Kidney (tissue), 14 donors: Measurements from ENCODE around the gene ETS1. TPM values are rescaled to one million over a fixed set of nuclear protein-coding genes. Genes with fewer than 3 reads are reported as not detected.
A peak's percentile ranks its signal among the peaks of the same experiment; 100 is the strongest.

Experiments
- DNase-seq, 5 donors: peaks; one replicate each; pipeline ENCODE4 v3.0.0-alpha.2; 2013 to 2020
- FAIRE-seq: peaks from 2 replicates; lab custom pipeline; 2012; peaks lifted over from hg19 to GRCh38; lab: Jason Lieb, UNC
- H3K27ac ChIP-seq, 2 donors: one replicate each; pipeline ENCODE4 v1.7.0; 2013; ENCODE audit warnings: low read depth in 2 of 2, low read length in 2 of 2, inconsistent platforms in 1 of 2
- H3K27me3 ChIP-seq: one replicate; pipeline ENCODE4 v1.7.1; 2013; ENCODE audit warnings: low read length, inconsistent platforms; ENCODE audit not compliant: control insufficient read depth, insufficient read depth
- H3K36me3 ChIP-seq, 3 donors: one replicate each; pipeline versions ENCODE4 v1.7.0 to v1.7.1; 2013; ENCODE audit warnings: low read length in 3 of 3, control low read depth in 1 of 3, inconsistent platforms in 1 of 3; ENCODE audit not compliant: insufficient read depth in 3 of 3, control insufficient read depth in 2 of 3
- H3K4me1 ChIP-seq, 3 donors: one replicate each; pipeline versions ENCODE4 v1.7.0 to v1.7.1; 2013; ENCODE audit warnings: low read length in 3 of 3, inconsistent platforms in 1 of 3, low read depth in 1 of 3; ENCODE audit not compliant: control insufficient read depth in 2 of 3, insufficient read depth in 2 of 3
- H3K4me3 ChIP-seq, 3 donors: one replicate each; pipeline versions ENCODE4 v1.7.0 to v1.8.1; 2013; ENCODE audit warnings: low read length in 3 of 3, control low read depth in 1 of 3, inconsistent platforms in 1 of 3
- H3K9ac ChIP-seq, 3 donors: one replicate each; pipeline versions ENCODE4 v1.7.0 to v1.7.1; 2013; ENCODE audit warnings: low read length in 3 of 3, control low read depth in 1 of 3, inconsistent platforms in 1 of 3
- H3K9me3 ChIP-seq, 3 donors: one replicate each; pipeline versions ENCODE4 v1.7.0 to v1.7.1; 2013; ENCODE audit warnings: low read length in 3 of 3, control low read depth in 1 of 3, inconsistent platforms in 1 of 3; ENCODE audit not compliant: control insufficient read depth in 2 of 3, insufficient read depth in 1 of 3
- CTCF ChIP-seq: IDR thresholded peaks from 3 replicates; pipeline ENCODE4 v1.5.1; 2012; ENCODE audit warnings: mild to moderate bottlenecking, moderate library complexity, borderline replicate concordance; ENCODE audit not compliant: insufficient read depth; ENCODE audit errors: extremely low read depth
- intact Hi-C: fragments of 100-400 bp; cut with DNase I; formaldehyde crosslinking; loops from one replicate; pipeline ENCODE4 v1.11.1; 2022
- polyA plus RNA-seq: library from polyadenylated mRNA; stranded (reverse); fragments of 350-450 nt; fragmentation: Illumina TruSeq; extraction: RNeasy Lipid Tissue Mini Kit (QIAGEN cat#74804); gene quantifications from one replicate; pipeline ENCODE4 v1.2.3, GENCODE V29; 2014; ENCODE audit warnings: low read depth, low replicate concordance; ENCODE audit not compliant: insufficient read depth
- total RNA-seq: library from RNA; stranded (reverse); fragmentation: NEBNext Ultra II Directional; extraction: Animal tissue kit (Norgen Biotek cat#: 25700); gene quantifications from one replicate; pipeline ENCODE4 v1.2.1, GENCODE V29; 2021
- donor health status: control.
- donor health status: control.
- donor health status: control.
- donor health status: control.
- donor health status: control.
- donor health status: DM: yes; HTN: yes; CAD: no.
- donor health status: Normal renal cell carcinoma (clear cell type).

ETS1 gene
- total and polyA plus RNA-seq, 2 donors from 2014 or later = 23.5 to 124 TPM

- no peak for TF ChIP-seq CTCF
- Histone ChIP-seq H3K4me3 (peak overlapping the region in 1 of 3 donors; percentile 19), H3K9ac (no peak overlapping the region), H3K9me3 (no peaks in the 10 kb centered on the region), H3K27me3 (no peaks in the 10 kb centered on the region), H3K4me1 (peaks cover 2 to 14% (median 3%) of the 10 kb centered on the region in 3 donors), H3K36me3 (no peaks in the 10 kb centered on the region), H3K27ac (peak overlapping the region; percentile 16 to 44)
- intact Hi-C loops = no loop called here
- FAIRE-seq (no peak), DNase-seq (no peak)
Measured at GRCh38 chr11:128416976-128417375, 170.4 kb downstream of the ETS1 start.

- peaks cover 0 to 14% (median under 1%) of the 10 kb centered on the region in 3 donors for H3K4me1 ChIP-seq
- intact Hi-C loops = no loop called here
- no peak for FAIRE-seq
Measured at GRCh38 chr11:128415539-128415938, 171.8 kb downstream of the ETS1 start.

GRCh38 chr11:128412847-128413791, 174.2 kb downstream of the ETS1 start:
- no peaks in the 10 kb centered on the region for H3K36me3 ChIP-seq
- FAIRE-seq = peak; percentile 53

More at GRCh38 chr11:128415539-128415938, 171.8 kb downstream of the ETS1 start:
- Histone ChIP-seq H3K27me3 (no peaks in the 10 kb centered on the region), H3K9me3 (no peaks in the 10 kb centered on the region), H3K9ac (no peak overlapping the region), H3K4me3 (peak overlapping the region in 2 of 3 donors; percentile 63 to 70), H3K27ac (no peak overlapping the region), H3K36me3 (no peaks in the 10 kb centered on the region)
- DNase-seq = no peak
- TF ChIP-seq CTCF = no peak

More at GRCh38 chr11:128412847-128413791, 174.2 kb downstream of the ETS1 start:
- intact Hi-C loops = no loop called here
- Histone ChIP-seq H3K4me1 (peaks cover 0 to 14% (median 0%) of the 10 kb centered on the region in 3 donors), H3K4me3 (peak overlapping the region; percentile 22 to 55 (median 53)), H3K27me3 (no peaks in the 10 kb centered on the region), H3K9ac (no peak overlapping the region), H3K9me3 (no peaks in the 10 kb centered on the region), H3K27ac (peak overlapping the region; percentile 44 to 51)
- no peak for DNase-seq
- TF ChIP-seq CTCF = no peak
